BJ (cell line): ENCODE data around the gene SMPD1. TPM values are rescaled to one million over a fixed set of nuclear protein-coding genes. Genes with fewer than 3 reads are reported as not detected.

Experiments used
- CTCF ChIA-PET: fragments of 350-600 bp; formaldehyde crosslinking; extraction: SDS; loops from one replicate; lab custom pipeline; 2021; ENCODE audit warnings: antibody characterized with exemption, inconsistent platforms; lab: Yijun Ruan, JAX
- POLR2A ChIA-PET: fragments of 300-600 bp; sonication (Branson Sonifier 250); formaldehyde crosslinking; extraction: SDS; loops from one replicate; lab custom pipeline; 2021; ENCODE audit warnings: antibody characterized with exemption; lab: Charles Lee
- DNase-seq: peaks from one replicate; pipeline ENCODE4 v3.0.0-alpha.2; 2011; ENCODE audit warnings: low read depth
- H3K27me3 ChIP-seq: 2 replicates; pipeline ENCODE4 v1.6.0; 2011; ENCODE audit warnings: low read length; ENCODE audit not compliant: control insufficient read depth, insufficient read depth
- H3K36me3 ChIP-seq: 2 replicates; pipeline ENCODE4 v1.5.1; 2011; ENCODE audit warnings: low read length; ENCODE audit not compliant: control insufficient read depth, insufficient read depth
- H3K4me3 ChIP-seq: 2 replicates; pipeline ENCODE4 v1.5.1; 2011; ENCODE audit warnings: low read depth, mild to moderate bottlenecking, control low read depth, low read length
- CTCF ChIP-seq: IDR thresholded peaks from 2 replicates; pipeline ENCODE4 v1.5.1; 2011; ENCODE audit warnings: low read depth, mild to moderate bottlenecking, control low read depth, inconsistent platforms, low read length, moderate library complexity; ENCODE audit not compliant: insufficient read depth
- polyA plus RNA-seq: library from polyadenylated mRNA; depleted of rRNA; stranded (reverse); fragments of >200 nt; gene quantifications from 2 replicates; pipeline ENCODE4 v1.2.3, GENCODE V29; 2011

The SMPD1 gene
- polyA plus RNA-seq, 1 experiment = 118 TPM

DNA sequence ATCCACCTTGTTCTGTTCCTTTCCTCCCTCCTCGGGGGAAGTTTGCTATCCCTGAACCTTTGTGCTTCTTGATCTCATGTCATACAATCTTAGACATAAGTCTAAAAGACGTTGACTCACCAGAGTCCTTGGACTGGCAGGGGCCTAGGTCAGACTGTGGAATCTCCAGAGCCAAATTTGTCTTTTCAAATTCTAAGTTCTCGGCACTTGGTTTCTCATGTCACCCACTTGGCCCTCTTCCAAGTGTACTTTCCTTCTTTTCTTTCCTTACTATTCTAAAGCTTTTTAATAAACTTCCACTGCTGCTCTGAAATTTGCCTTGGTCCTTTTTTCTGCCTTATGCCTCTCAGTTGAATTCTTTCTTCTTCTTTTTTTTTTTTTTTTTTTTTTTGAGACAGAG lies 30.1 kb upstream of the SMPD1 start:
- no peak for DNase-seq
- ChIA-PET POLR2A (no interaction called here), CTCF (interaction anchor here (1.2 to 6.2 kb wide), 4 partner anchors 15 to 108 kb away, joined by 3 to 98 read pairs (median 80); no protein-coding TSS in a partner anchor)
- Histone ChIP-seq H3K36me3 (no peaks in the 10 kb centered on the region), H3K27me3 (no peaks in the 10 kb centered on the region), H3K4me3 (no peak overlapping the region)
- TF ChIP-seq CTCF = no peak

DNA sequence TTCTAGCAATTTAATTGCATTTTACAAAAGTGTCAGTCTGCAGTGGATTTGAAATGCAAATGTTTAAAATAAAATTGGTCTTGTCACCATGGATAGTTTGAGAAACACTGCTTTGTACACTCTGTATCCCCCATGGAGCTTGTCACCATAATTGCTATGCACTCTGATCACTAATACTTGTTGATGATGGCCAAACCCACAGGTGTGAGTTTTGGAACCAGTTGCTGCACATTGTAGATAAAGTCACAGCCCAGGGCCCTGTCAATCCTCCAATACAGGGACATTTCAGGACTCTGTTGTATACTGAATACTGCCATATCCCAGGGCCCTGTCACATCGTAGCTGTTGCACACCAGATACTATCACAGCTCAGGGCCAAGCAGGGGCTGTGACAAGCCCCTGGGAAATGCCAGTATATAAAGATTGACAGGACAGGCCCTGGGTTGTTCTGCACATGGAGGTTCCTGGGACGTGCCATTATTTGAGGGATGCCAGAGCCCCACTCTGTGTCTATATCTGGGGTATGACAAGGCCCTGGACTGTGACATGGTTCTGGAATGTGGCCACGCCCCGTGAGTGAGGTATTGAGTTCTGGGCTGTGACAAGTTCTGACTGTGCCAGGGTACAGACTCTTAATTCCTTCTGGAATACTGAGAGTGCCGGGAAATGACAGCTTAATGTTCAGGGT lies 27.9 kb upstream of the SMPD1 start:
- H3K27me3 ChIP-seq = peaks cover 1% of the 10 kb centered on the region; the same call in 1 of the 2 replicates
- DNase-seq = no peak
- ChIA-PET CTCF (interaction anchor here (0.6 to 6.2 kb wide), 45 partner anchors 9 to 887 kb away, joined by 3 to 98 read pairs (median 5); partner anchors contain the start of genes CAVIN3, CCKBR, CNGA4 and OR56A1), POLR2A (interaction anchor here (1.0 kb wide), 1 partner anchor 112 kb away, joined by 3 read pairs; no protein-coding TSS in a partner anchor)
- H3K36me3 ChIP-seq = no peaks in the 10 kb centered on the region
- TF ChIP-seq CTCF = no peak
- no peak overlapping the region for H3K4me3 ChIP-seq

- no peak for DNase-seq
- H3K36me3 ChIP-seq = no peaks in the 10 kb centered on the region
- H3K4me3 ChIP-seq = no peak overlapping the region
- CTCF ChIA-PET = interaction anchor here (0.6 to 6.2 kb wide), 47 partner anchors 10 to 887 kb away, joined by 3 to 98 read pairs (median 5); partner anchors contain the start of genes CAVIN3, CCKBR, CNGA4 and OR56A1
- TF ChIP-seq CTCF = peak; percentile 98
- POLR2A ChIA-PET = interaction anchor here (1.0 kb wide), 1 partner anchor 113 kb away, joined by 3 read pairs; no protein-coding TSS in a partner anchor
- H3K27me3 ChIP-seq = peaks cover 2% of the 10 kb centered on the region; the same call in 1 of the 2 replicates
Observed at GRCh38 chr11:6362873-6363678, 27.2 kb upstream of the SMPD1 start.

DNA sequence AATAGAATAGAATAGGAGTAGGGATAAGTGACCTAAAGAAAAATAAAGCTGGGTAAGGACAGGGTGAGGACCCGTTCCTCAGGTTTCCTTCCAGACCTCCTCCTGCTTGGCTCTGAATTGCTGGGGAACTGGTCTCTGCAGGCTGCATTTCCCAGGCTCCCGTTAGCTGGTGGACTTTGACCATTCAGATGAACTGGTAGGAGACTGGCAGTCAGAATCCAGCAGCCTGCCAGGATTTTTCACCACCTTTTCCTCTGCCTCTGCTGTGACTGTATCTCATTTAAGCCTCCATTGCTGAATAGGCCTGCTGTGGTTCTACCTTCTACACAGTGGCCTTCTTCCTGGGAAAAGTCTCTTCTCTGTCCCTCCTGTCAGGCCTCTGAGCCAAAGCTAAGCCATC lies 24.6 kb upstream of the SMPD1 start:
- POLR2A ChIA-PET = no interaction called here
- TF ChIP-seq CTCF = no peak
- Histone ChIP-seq H3K36me3 (no peaks in the 10 kb centered on the region), H3K27me3 (peaks cover 2% of the 10 kb centered on the region; the same call in 1 of the 2 replicates), H3K4me3 (no peak overlapping the region)
- no peak for DNase-seq
- CTCF ChIA-PET = interaction anchor here (0.6 to 6.2 kb wide), 3 partner anchors 9 to 97 kb away, joined by 3 to 98 read pairs (median 17); no protein-coding TSS in a partner anchor
